Transverse colon (tissue), 4 donors: ENCODE results near the gene HS1BP3.

Source experiments
- CTCF ChIP-seq, 5 experiments: fragments of 200-600 bp in 3 of 5; fragments of 450-650 bp in 2 of 5; sonication (generic) in 3 of 5; IDR thresholded peaks; 1 replicate in 2 of 5; 2 replicates in 3 of 5; pipeline ENCODE4 v1.5.1; 2016 to 2017; ENCODE audit warnings: antibody characterized with exemption in 5 of 5, inconsistent platforms in 3 of 5, mild to moderate bottlenecking in 2 of 5, moderate library complexity in 1 of 5
- EP300 ChIP-seq: sonication (generic); formaldehyde crosslinking; IDR thresholded peaks from one replicate; pipeline ENCODE4 v1.6.1; 2017; ENCODE audit warnings: antibody characterized with exemption, low read depth
- POLR2A ChIP-seq: fragments of 450-650 bp; IDR thresholded peaks from one replicate; pipeline ENCODE4 v1.6.1; 2016; ENCODE audit warnings: antibody characterized with exemption, mild to moderate bottlenecking, moderate library complexity
- POLR2AphosphoS5 ChIP-seq, 3 donors: sonication (generic); formaldehyde crosslinking; IDR thresholded peaks; one replicate each; pipeline ENCODE4 v1.6.1; 2016; ENCODE audit warnings: antibody characterized with exemption in 3 of 3

GRCh38 chr2:20691076-20691734 is 40.3 kb upstream of the HS1BP3 start:
- TF ChIP-seq POLR2A = no peak
- no peak for TF ChIP-seq CTCF (IDR thresholded peaks at IDR 0.05)
- TF ChIP-seq EP300 = no peak
- no peak for TF ChIP-seq POLR2AphosphoS5 (IDR thresholded peaks at IDR 0.05)
